HG03469 (cell line): ENCODE data around the gene DNM1.

Experiments used
- ATAC-seq: cut with Tn5 transposase; IDR thresholded peaks from one replicate; pipeline ENCODE4 v1.9.1; 2021; ENCODE audit warnings: mild to moderate bottlenecking, moderate library complexity, moderate number of reproducible peaks; ENCODE audit not compliant: unreplicated experiment

The DNM1 gene

DNA sequence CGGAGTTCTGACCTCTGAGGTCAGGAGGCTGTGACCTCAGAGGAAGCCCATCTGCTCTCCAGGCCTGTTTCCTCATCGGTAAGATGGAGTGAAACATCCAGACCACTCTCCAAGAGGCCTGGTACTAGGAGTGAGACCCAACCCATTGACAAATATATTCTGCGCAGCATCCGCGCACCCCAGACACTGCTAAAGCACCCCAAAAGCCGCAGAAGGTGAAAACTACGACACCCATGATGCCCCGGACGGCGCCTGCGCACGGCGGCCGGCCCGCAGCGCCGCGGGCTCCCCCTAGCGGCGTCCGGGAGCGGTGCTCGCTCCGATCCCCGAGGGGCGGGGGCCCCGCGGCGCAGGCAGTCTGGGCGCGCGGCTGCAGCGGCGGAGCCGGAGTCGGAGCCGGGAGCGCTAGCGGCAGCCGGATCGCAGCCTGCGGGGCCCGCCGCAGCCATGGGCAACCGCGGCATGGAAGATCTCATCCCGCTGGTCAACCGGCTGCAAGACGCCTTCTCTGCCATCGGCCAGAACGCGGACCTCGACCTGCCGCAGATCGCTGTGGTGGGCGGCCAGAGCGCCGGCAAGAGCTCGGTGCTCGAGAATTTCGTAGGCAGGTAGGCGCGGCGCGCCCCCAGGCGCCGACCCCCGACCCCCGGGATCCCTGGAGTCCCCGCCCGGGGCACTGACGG lies at the start of gene DNM1:
Gene DNM1, plus strand, starts transcription at position 356 of the 683 bp plus-strand sequence. Its CDS starts 92 bp downstream, at position 448.
- ATAC-seq = no peak

DNA sequence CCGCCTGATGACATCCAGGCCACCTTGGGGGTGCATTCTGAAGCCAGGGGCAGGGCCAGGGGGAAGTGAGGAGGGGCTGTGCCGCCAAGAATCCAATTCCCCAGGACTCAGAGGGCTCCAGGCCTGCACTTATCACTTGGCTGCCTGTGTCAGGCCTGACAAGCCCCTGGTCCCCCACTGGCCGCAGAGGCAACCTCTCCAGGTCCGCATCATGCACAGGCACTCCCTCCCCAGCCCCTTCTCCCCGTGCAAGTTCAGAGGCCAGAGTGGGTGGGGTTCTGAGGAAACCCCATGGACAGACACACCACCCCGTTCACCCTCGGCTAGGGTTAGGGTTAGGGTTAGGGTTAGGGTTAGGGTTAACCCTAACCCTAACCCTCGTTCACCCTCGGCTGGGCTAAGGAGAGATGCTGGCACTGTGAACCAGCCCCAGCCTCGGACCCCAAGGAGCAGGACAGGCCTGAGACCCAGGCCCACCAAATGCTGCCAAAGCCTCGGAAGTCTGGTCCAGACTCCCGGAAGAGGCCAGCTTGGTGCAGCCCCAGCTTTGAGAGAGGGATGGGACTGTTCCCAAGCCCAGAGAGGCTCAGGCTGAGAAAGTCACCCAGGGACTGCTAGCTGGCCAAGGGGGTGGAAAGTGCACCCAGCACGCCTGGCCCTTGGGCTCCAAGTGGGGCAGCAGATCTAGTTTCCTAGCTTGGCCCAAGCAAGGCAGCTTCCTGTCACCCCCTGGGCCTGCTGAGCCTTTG lies 49.1 kb upstream of the DNM1 start:
- ATAC-seq = no peak

DNA sequence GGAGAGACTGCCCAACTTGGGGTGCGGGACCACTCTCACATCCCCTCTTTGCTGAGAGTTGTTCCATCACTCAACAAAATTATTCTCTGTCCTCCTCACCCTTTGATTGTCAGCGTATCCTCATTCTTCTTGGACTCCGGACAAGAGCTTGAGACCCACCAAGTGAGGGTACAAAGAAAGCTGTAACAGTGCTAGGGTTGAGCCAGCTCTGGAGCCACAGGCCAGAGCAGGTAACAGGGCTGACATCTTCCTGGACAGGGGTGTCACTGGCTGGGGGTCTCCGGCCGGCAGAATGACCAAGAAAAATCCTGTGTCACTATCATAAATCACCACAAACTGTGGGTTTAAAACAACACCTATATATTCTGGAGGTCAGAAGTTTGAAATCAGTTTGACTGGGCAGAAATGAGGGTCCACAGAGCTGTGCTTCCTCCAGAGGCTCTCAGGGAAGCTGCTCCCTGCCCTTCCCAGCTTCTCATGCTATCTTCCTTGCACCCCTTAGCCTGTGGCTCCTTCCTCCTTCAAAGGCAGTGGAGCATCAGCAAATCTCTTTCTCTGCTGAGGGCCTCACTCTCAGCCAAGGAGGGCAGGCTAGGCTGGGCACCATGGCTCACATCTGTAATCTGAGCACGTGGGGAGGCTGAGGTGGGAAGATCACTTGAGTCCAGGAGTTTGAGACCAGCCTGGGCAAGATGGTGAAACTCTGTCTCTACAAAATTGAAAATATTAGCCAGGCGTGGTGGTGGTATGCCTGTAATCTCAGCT lies 47.3 kb upstream of the DNM1 start:
- ATAC-seq = no peak

DNA sequence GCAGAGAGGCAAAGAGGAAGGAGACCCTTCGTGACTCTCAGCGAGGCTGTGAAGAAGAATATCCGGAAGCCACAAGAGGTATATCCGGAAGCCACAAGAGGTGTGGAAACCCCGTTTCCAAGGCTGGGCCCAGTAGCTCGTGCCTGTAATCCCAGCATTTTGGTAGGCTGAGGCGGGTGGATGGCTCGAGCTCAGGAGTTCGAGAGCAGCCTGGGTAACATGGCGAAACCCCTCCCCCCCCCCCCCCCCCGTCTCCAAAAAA lies 43.7 kb upstream of the DNM1 start:
- ATAC-seq = no peak

DNA sequence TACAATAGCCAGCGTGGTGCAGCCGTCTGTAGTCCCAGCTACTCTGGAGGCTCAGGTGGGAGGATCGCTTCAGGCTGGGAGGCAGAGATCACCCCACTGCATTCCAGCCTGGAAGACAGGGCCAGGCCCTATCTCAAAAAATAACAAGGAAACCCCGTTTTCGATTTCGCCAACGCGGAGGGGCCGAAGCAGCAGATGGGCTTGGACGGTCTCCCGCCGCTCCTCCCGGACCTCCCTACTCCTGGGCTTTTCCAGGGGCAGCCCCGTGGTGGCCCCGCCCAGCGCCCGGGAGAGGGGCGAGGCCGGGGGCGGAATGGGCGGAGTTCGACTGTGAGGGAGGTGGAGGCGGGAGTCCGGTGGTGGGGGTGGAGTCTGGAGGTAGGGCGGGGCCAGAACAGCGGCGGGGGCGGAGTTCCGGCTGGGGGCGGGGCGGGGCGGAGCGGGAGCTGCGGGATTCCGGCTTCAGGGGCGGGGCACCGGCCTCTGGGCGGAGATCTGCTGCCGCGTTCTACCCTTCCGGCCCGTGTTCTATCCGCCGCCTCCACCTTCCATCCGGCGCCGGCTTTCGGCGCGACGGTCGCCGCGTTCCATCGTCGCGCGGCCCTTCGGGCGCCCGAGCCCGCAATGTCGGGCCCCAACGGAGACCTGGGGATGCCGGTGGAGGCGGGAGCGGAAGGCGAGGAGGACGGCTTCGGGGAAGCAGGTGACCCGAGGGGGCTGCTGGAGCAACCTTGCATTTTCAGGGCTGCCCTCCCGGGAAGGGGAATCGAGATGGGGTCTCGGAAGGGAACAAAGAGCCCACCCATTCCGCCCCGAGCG lies 43.2 kb upstream of the DNM1 start, which contains the start of gene BBLN:
Gene BBLN, plus strand, starts transcription at position 482 of the 819 bp plus-strand sequence. Its CDS starts 143 bp downstream, at position 625.
- no peak for ATAC-seq

DNA sequence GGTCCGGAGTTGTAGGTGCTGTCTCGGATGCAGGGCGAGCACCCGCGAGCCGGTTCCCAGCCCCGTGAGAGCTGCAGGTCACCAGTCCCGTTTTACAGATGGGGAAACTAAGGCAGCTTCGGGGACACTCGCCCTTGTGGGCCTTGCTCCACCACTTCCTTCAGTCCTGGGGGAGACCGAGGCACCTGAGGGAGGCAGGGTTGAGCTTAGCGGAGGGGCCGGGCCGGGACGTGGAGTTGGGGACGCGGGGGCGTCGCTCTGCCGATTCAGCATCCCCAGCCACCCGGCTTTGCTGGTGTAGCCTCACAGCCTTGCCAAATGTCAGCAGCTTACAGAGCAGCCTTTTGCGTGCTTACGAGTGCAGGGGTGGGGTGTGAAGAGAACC lies 42.6 kb upstream of the DNM1 start:
- no peak for ATAC-seq

DNA sequence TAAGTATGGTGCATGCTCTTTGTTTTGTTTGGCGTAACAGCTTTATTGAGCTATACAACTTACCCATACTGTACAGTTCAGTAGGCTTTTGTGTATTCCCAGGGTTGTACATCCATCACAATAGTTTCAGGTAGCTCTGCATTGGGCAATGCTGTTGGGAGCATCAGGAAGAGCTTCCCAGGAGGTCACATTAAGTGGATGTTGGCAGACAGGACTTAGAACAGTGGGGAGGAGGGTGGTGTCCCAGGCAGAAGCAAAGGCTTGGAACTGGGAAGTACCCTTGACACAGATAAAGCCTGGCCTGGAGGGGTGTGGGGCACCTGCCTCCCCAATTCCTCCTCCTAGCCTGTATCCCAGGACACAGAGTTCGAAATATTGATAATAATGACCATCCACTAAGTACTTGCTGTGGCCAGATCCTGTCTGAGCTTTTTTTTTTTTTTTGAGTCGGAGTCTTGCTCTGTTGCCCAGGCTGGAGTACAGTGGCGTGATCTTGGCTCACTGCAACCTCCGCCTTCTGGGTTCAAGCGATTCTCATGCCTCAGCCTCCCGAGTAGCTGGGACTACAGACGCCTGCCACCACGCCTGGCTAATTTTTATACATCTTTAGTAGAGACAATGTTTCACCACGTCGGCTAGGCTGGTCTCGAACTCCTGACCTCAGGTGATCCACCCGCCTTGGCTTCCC lies 41.8 kb upstream of the DNM1 start:
- no peak for ATAC-seq

DNA sequence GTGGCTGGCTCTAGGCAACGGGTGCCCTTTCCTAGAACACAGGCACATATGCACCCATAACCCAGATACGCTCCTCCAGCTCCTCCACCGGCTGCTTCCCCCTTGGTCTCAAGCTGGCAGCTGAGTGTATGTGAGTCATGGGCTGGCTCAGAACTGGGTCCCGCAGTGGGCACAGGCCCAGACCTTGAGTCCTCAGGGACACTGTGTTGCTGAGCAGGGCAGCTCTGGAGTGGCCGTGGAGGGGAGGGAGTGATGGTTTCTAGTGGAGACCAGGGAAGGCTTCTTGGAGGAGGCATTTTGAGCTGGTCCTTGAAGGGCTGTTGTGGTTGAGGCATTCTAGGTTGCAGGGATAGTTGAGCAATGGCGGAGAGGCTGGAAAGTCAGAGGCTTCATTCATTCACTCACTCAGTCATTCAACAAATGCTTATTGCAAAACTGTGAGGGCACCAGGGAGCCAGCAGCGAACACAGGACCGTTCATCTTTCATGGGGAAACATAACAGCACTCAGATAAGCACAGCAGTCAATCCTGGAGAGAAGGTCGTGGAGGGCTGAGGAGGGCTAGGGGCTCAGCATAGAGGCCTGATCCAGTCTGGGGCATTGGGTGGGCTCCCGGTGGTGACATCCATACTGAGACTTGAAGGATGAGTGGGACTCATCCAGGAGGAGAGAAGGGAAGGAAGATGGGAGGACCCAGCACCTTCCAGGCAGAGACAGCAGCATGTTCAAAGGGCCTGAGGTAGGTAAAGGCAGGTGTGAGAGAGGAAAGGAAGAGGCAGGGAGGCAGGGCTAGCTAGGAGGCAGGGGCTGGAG lies 40.8 kb upstream of the DNM1 start:
- ATAC-seq = no peak

DNA sequence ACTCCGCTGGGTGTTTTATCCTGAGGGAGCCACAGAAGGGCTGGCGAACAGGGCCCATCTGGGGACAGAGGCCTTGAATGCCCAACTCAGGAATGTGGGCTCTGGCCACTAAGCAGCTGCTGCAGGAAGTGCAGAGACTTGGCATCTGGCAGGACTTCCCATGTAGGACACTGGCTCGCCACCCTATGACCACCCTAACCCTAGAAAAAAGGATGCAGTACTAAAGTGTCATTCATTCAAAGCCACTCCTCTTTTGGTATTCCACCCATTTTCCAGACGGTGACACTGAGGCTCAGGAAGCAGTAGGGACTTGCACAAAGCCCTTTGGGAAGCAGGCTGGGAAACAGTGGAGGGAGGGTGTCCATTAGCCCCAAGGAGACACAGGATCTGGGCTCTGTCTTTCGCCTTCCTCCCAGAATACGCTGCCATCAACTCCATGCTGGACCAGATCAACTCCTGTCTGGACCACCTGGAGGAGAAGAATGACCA lies 40.1 kb upstream of the DNM1 start:
- ATAC-seq = no peak

DNA sequence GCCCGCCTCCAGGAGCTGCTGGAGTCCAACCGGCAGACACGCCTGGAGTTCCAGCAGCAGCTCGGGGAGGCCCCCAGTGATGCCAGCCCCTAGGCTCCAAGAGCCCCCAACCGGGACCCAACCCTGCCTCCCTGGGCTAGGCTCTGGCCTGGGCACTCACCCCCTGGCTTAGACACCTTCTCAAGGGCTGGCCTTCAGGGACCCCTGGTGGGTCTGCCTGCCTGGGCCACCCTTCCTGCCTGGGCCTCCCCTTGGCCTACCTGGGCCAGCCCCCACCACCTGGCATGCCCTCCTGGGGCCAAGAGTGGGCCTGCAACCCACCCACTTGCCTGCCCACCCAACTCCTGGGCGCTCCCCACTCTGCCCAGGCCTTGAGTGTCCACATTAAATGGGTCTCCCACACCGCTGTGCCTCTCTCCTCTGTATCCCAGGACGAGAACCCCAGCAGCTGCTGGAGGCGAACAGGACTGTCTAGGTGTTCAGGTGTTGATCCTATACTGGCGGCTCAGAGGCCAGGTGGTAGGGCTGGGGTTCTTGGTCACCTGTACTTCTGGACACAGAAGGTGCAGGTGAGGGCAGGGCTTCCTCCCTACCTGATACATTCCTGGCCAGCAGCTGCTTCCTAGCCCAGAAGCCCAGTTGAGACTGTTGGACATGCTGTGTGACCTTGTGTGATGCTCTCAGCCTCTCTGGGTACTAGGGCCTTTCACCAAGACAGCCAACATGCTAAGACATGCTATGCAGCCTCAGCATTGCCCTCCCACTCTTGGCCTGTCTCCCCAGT lies 39.5 kb upstream of the DNM1 start:
- ATAC-seq = no peak

DNA sequence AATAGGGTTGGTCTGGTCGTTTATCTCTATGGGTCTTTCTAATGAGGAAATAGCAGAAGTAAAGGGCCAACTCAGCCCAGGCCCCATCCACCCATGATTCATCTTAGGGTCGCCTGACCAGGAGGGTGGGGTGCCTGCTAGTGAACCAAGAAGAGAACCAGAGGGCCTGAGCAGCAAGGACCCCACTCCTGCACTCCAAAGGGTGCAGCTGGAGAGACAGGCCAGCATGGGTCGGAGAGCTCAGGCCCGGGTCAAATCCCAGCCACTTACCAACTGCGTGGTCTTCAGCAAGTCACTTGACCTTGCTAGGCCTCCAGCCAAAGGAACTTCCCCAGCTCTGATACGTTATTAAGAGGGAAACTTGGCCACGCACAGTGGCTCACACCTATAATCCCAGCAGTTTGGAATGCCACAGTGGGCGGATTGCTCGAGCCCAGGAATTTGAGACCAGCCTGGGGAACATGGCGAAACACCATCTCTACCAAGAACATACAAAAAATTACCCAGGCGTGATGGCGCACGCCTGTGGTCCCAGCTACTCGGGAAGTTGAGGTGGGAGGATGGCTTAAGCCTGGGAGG lies 38.8 kb upstream of the DNM1 start:
- no peak for ATAC-seq

DNA sequence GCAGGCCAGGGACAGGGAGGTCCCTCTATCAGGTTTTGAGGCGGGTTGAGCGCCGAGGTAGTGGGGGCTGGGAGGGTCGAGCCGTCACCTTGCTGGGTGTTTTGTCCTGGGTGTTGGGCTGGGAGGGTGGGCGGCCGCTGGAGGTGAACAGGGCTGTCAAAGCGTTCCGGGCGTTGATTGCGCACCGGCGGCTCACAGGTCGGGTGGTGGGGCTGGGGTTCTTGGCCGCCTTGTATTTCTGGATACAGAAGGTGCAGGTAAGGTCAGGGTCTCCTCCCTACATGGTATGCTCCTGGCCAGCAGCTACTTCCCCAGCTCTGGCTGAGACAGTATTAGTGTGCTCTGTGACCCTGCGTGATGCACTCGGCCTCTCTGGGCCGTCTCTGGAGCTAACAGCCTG lies 37.0 kb upstream of the DNM1 start:
- no peak for ATAC-seq

DNA sequence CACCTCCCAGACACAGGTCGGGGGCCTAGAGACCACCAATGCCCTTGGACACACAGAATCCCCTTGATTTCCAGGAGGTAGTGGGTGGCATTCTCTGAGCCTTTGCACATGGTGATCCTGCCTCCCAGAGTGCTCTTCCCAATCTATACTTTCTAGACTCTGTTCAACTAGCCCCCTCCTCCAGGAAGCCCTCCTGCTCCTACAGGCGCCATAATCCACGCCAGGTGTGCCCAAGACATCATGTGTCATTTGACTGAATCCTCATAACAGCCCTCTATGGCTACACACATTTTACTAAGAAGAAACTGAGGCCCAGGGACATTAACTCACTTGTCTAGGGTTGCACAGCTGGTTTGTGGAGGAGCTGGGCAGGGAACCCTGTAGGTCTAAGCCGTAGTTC lies 36.0 kb upstream of the DNM1 start:
- ATAC-seq = no peak

DNA sequence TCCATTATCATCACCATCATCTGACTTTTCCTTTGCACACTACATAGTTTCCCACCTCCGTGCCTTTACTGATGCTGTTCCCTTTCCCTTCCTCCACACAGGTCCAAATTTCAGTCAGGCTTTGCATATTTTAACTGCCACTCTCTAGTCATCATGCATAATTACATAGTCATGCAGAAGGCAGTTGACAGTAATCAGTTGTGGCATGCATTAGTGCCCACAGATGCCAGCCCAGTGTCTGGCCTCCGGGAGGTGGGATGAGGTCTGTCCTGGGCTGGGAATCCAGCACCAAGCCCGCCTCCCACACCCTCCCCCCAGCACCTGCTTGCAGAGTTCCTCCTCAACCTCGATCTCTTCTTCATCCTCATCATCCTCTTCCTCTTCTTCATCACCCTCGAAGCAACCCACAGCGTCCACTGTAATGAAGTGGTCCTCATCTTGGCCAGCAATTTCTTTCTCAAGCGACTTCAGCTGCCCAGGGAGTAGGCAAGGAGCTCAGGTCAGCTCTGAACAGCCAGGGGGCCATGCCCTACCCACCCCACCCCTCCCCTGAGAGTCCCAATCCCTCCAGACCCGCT lies 34.4 kb upstream of the DNM1 start:
- ATAC-seq = no peak

DNA sequence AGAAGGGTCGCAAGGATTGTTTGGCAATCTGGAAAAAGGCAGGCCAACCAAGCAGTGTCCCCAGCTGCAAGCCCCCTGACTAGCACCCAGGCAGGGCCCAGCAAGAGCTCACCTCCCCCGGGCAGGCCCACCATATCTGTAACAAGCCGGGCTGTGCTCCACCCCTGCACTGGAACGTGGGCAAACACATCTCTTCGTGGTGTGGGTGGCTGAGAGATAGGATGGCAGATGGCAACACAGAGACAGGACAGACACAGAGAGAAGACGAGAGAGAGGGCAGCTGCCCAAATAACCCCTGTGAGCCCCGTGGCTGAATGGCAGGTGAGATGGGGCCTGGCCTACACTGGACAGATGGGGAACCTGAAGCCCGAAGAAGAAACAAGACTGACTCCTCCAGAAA lies 33.7 kb upstream of the DNM1 start:
- no peak for ATAC-seq

DNA sequence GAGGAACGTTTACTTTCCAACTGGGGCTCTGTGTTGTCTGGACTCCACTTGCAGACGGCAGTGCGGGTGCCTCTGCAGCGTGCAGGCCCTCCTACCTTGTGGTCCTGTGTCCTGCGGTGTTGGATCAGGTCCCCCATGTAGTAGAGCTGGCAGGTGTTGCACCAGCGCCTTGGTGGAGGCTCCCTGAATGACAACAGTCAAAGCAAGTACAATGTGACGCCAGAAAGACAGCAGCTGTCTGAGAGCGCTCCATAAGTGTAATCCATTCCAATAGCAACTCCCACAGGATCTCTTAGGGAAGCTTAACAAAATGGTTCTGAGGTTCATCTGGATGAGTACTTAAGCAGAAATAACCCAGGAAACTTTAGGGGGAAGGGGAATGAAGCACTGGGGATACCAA lies 33.3 kb upstream of the DNM1 start:
- ATAC-seq = no peak

DNA sequence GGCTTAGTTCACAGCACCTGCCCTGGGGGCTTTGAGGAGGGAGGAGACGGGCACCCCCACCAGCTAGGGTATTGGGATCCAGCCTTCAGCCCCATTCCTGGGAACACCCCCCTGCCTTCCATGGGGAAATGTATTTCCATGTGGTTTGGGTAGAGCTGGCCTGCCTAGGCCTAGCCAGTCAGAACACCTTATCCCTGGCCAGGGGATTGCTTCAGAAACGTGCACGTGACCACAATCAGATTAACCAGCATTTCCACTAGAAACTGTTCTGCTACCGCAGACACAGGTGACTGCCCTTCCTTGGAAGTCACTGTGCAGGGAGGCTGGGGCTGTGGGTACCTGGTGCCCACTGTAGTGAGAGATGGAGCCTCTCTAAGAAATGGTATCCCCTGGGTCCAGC lies 29.1 kb upstream of the DNM1 start:
- no peak for ATAC-seq

DNA sequence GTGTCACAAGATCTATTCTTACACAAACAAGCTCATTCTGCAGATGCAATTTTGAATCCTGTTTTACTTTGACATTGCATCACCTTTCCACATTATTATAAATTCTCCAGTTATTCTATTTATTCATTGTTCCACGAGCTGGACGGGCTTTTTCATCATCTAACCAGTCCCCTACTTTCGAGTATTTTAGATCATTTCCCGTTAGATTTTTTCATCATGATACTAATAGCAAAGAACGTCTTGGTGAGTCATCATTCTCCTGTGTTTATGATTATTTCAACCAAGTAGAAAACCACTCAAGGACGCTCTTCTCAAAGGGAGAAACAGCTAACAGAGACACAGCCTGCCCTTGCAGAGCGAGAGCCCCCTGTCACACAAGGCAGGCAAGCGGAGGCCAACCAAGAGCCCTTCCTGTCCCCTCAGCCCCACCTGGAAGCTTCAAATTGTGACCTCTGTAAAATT lies 28.0 kb upstream of the DNM1 start:
- ATAC-seq = no peak
